Measurements from ENCODE around the gene ODAD4.

Gene ODAD4

DNA sequence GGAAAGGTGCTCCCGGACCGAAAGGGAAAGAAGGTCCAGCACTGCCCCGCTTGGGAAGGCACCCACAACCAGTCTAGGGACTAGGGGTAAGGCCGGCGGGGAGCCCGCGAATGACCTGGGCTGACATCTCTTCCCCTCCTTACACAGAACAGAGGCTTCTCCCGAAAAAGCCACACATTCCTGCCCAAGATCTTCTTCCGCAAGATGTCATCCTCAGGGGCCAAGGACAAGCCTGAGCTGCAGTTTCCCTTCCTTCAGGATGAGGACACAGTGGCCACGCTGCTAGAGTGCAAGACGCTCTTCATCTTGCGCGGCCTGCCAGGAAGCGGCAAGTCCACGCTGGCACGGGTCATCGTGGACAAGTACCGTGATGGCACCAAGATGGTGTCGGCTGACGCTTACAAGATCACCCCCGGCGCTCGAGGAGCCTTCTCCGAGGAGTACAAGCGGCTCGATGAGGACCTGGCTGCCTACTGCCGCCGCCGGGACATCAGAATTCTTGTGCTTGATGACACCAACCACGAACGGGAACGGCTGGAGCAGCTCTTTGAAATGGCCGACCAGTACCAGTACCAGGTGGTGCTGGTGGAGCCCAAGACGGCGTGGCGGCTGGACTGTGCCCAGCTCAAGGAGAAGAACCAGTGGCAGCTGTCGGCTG is 37.6 kb downstream of the ODAD4 start:
- H3K4me1 ChIP-seq (ENCODE audit: control insufficient read depth, insufficient read depth, low read length, poor library complexity, severe bottlenecking) = peaks cover 22% of the 10 kb centered on the region
- no peak overlapping the region for H3K27ac ChIP-seq (ENCODE audit: insufficient read depth, low read length, poor library complexity, severe bottlenecking)
- DNase-seq = no peak

DNA sequence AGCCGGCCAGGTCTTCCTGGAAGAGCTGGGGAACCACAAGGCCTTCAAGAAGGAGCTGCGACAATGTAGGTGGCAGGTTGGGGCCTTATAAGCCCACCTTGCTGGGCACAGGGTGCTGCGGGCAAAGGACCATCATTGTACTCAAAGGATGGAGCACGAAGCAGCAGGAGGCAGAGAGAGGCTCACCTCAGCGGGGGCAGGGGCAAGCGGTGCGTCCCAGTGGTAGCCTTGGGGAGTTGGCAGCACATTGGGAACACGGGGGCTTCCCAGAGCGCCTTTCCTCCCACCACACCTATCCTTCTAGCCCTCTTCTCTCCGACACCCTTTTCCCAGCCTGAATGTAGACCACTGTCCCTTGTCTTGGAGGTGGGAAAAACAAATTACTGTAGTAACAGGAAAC is 38.3 kb downstream of the ODAD4 start:
- Histone ChIP-seq H3K9me3 (ENCODE audit: control insufficient read depth, low read length) (no peaks in the 10 kb centered on the region), H3K27me3 (replicated peaks; ENCODE audit: control insufficient read depth, insufficient read depth, low read length, poor library complexity, severe bottlenecking) (no peaks in the 10 kb centered on the region), H3K4me3 (ENCODE audit: insufficient read depth, low read depth, low read length, poor library complexity, severe bottlenecking) (no peak overlapping the region), H3K36me3 (ENCODE audit: control insufficient read depth, insufficient read depth, low read length) (peaks cover 26% of the 10 kb centered on the region), H3K27ac (ENCODE audit: insufficient read depth, low read length, poor library complexity, severe bottlenecking) (no peak overlapping the region), H3K4me1 (ENCODE audit: control insufficient read depth, insufficient read depth, low read length, poor library complexity, severe bottlenecking) (peaks cover 22% of the 10 kb centered on the region)
- no peak for DNase-seq

More for the DNA sequence above, 37.6 kb downstream of the ODAD4 start:
- Histone ChIP-seq H3K27me3 (replicated peaks; ENCODE audit: control insufficient read depth, insufficient read depth, low read length, poor library complexity, severe bottlenecking) (no peaks in the 10 kb centered on the region), H3K36me3 (ENCODE audit: control insufficient read depth, insufficient read depth, low read length) (peaks cover 20% of the 10 kb centered on the region), H3K9me3 (ENCODE audit: control insufficient read depth, low read length) (no peaks in the 10 kb centered on the region), H3K4me3 (ENCODE audit: insufficient read depth, low read depth, low read length, poor library complexity, severe bottlenecking) (no peak overlapping the region)

DNA sequence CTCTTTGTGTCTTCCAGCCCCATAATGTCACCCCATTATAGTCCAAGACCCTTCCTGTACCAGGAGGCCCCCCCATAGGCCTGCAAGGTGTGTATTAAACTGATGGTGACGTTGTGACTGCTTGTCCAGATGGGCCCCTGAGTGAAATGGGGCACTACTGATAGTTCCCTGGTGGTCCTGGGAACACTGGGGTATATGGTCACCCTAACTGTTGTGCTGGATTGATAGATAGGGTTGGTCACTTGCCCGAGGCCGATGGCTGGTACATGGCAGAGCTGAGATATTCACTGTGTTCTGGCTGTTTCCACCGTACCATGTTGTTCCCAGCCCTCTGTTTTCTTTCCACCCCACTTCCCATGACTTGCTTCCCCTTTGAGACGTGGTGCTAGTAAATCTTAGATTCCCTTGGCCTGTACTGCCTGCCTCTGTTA is 40.5 kb downstream of the ODAD4 start:
- DNase-seq = no peak
- Histone ChIP-seq H3K27me3 (replicated peaks; ENCODE audit: control insufficient read depth, insufficient read depth, low read length, poor library complexity, severe bottlenecking) (no peaks in the 10 kb centered on the region), H3K9me3 (ENCODE audit: control insufficient read depth, low read length) (no peaks in the 10 kb centered on the region), H3K4me3 (ENCODE audit: insufficient read depth, low read depth, low read length, poor library complexity, severe bottlenecking) (no peak overlapping the region), H3K27ac (ENCODE audit: insufficient read depth, low read length, poor library complexity, severe bottlenecking) (no peak overlapping the region), H3K36me3 (ENCODE audit: control insufficient read depth, insufficient read depth, low read length) (peaks cover 48% of the 10 kb centered on the region), H3K4me1 (ENCODE audit: control insufficient read depth, insufficient read depth, low read length, poor library complexity, severe bottlenecking) (peaks cover 17% of the 10 kb centered on the region)

DNA sequence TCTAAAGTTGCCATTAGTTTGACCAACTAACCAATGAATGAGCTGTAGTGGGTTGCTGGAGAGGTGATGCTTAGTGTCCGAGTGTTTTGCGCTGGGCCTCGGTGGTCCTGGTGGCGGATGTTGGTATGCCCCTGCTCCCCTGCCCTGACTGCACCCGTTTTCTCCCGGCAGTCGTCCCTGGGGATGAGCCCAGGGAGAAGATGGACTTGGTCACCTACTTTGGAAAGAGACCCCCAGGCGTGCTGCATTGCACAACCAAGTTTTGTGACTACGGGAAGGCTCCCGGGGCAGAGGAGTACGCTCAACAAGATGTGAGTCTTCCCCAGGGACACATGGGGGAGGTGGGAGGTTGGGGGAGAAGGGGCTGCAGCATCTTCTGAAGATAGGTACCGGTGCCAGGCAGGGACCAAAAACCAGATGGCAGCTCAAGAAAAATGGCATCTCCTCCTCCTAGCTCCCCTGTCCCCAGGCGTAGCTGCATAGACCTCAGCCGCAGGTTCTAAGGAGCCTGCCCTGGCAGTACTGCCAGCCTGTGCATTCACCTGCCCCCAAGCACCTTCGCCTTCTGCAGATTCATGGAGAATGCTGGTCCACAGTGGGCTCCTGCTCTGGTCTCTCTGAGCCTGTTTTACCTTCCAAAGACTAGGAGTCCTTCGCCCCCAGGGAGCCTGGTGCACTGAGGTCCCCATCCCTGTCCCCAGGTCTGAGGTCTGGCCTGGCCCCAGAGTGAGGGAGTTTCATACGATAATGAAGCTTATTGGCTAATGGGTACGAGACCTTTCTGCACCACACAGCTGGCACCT is 41.5 kb downstream of the ODAD4 start:
- Histone ChIP-seq H3K27me3 (replicated peaks; ENCODE audit: control insufficient read depth, insufficient read depth, low read length, poor library complexity, severe bottlenecking) (no peaks in the 10 kb centered on the region), H3K4me3 (ENCODE audit: insufficient read depth, low read depth, low read length, poor library complexity, severe bottlenecking) (no peak overlapping the region), H3K4me1 (ENCODE audit: control insufficient read depth, insufficient read depth, low read length, poor library complexity, severe bottlenecking) (peaks cover 15% of the 10 kb centered on the region), H3K27ac (ENCODE audit: insufficient read depth, low read length, poor library complexity, severe bottlenecking) (no peak overlapping the region), H3K36me3 (ENCODE audit: control insufficient read depth, insufficient read depth, low read length) (peaks cover 58% of the 10 kb centered on the region), H3K9me3 (ENCODE audit: control insufficient read depth, low read length) (no peaks in the 10 kb centered on the region)
- no peak for DNase-seq

DNA sequence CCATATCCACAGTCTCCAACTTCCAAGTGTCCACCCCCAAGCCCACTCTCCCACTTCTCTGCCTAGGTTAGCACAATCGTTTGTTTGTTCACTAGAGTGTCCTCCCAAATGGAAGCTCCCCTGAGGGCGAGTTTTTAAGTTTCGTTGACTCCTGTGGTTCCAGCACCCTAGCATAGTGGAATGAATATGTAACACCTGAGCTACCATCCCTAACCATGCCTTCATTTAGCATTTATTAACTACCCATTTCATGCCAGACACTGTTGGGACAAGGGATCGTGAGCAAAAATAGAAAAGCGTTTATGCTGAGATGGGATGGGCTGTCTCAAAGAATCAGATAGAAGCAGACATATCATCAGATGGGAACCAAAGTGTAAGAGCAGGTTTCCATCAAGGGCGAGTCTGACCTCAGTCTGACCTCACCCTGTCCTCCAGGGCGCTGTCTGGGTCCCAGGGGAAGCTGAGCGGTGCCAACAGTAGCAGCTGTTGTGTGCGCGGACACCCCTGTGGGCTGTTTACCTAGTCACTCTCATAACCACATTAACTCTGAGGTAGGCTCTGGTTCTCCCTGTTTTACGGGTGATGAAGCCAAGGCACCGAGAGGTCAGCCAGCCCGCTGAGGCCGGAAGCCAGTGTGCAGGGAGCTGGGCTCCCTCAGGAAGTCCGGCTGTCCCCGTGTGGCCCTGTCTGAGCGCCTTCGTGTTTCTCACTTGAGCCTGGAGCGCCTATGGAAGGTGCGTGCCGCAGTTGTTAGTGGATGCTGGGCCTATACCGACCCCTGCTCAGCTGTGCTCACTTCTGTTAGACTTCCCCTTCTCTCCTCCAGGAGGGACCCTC is 42.4 kb downstream of the ODAD4 start:
- DNase-seq = no peak
- H3K4me1 ChIP-seq (ENCODE audit: control insufficient read depth, insufficient read depth, low read length, poor library complexity, severe bottlenecking) = peaks cover 8% of the 10 kb centered on the region
- no peaks in the 10 kb centered on the region for H3K27me3 ChIP-seq (replicated peaks; ENCODE audit: control insufficient read depth, insufficient read depth, low read length, poor library complexity, severe bottlenecking)
- no peaks in the 10 kb centered on the region for H3K9me3 ChIP-seq (ENCODE audit: control insufficient read depth, low read length)
- peaks cover 67% of the 10 kb centered on the region for H3K36me3 ChIP-seq (ENCODE audit: control insufficient read depth, insufficient read depth, low read length)
- no peak overlapping the region for H3K4me3 ChIP-seq (ENCODE audit: insufficient read depth, low read depth, low read length, poor library complexity, severe bottlenecking)
- H3K27ac ChIP-seq (ENCODE audit: insufficient read depth, low read length, poor library complexity, severe bottlenecking) = no peak overlapping the region

DNA sequence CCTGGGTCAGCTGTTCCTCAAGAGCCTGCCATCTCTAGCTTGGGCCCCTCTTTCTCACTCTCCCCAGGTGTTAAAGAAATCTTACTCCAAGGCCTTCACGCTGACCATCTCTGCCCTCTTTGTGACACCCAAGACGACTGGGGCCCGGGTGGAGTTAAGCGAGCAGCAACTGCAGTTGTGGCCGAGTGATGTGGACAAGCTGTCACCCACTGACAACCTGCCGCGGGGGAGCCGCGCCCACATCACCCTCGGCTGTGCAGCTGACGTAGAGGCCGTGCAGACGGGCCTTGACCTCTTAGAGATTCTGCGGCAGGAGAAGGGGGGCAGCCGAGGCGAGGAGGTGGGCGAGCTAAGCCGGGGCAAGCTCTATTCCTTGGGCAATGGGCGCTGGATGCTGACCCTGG is 43.0 kb downstream of the ODAD4 start:
- no peaks in the 10 kb centered on the region for H3K9me3 ChIP-seq (ENCODE audit: control insufficient read depth, low read length)
- H3K36me3 ChIP-seq (ENCODE audit: control insufficient read depth, insufficient read depth, low read length) = peaks cover 72% of the 10 kb centered on the region
- no peak overlapping the region for H3K4me3 ChIP-seq (ENCODE audit: insufficient read depth, low read depth, low read length, poor library complexity, severe bottlenecking)
- H3K27ac ChIP-seq (ENCODE audit: insufficient read depth, low read length, poor library complexity, severe bottlenecking) = no peak overlapping the region
- no peak for DNase-seq
- H3K27me3 ChIP-seq (replicated peaks; ENCODE audit: control insufficient read depth, insufficient read depth, low read length, poor library complexity, severe bottlenecking) = no peaks in the 10 kb centered on the region
- H3K4me1 ChIP-seq (ENCODE audit: control insufficient read depth, insufficient read depth, low read length, poor library complexity, severe bottlenecking) = peaks cover 5% of the 10 kb centered on the region

DNA sequence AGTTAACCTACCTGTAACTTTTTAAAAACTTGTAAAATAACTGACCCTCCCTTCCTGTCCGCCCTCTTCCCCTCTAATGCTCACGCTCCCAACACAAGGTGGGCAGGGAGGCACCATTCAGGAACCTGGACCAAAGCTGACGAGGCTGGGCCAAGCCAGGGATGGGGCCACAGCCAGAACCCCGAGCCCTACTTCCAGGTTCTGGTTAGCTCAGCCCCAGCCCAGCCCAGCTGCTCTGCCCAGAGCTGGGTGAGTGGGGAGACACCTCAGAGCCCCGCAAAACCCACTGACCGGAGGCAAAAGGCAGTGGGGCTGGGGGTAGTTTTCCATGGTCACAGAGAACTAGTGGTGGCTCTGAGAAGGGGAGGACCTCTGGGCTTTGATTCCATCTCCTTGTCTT is 43.6 kb downstream of the ODAD4 start:
- Histone ChIP-seq H3K9me3 (ENCODE audit: control insufficient read depth, low read length) (no peaks in the 10 kb centered on the region), H3K27me3 (replicated peaks; ENCODE audit: control insufficient read depth, insufficient read depth, low read length, poor library complexity, severe bottlenecking) (no peaks in the 10 kb centered on the region), H3K36me3 (ENCODE audit: control insufficient read depth, insufficient read depth, low read length) (peaks cover 73% of the 10 kb centered on the region), H3K27ac (ENCODE audit: insufficient read depth, low read length, poor library complexity, severe bottlenecking) (no peak overlapping the region), H3K4me1 (ENCODE audit: control insufficient read depth, insufficient read depth, low read length, poor library complexity, severe bottlenecking) (peaks cover 5% of the 10 kb centered on the region), H3K4me3 (ENCODE audit: insufficient read depth, low read depth, low read length, poor library complexity, severe bottlenecking) (no peak overlapping the region)
- DNase-seq = no peak

DNA sequence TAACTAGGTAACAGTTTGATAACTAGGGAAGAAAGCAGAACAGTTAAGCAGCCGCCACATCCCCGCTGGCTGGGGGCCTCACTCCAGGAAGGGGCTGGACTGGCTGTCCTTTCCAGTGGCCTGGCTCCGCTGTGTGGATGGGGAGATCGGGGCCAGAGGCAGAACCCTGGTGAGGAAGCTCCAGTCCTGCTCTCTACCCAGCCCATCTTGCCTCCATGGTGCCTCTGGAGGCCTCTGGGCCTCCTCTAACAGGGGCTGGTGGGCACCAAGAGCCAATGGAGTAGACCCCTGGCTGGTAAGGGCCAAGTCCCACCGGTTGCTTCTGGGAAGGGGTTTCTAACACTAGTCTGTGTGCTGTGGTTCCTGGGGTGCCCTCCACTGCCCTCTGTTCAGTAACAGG is 44.2 kb downstream of the ODAD4 start:
- H3K9me3 ChIP-seq (ENCODE audit: control insufficient read depth, low read length) = no peaks in the 10 kb centered on the region
- H3K36me3 ChIP-seq (ENCODE audit: control insufficient read depth, insufficient read depth, low read length) = peaks cover 74% of the 10 kb centered on the region
- DNase-seq = no peak
- no peak overlapping the region for H3K27ac ChIP-seq (ENCODE audit: insufficient read depth, low read length, poor library complexity, severe bottlenecking)
- no peaks in the 10 kb centered on the region for H3K27me3 ChIP-seq (replicated peaks; ENCODE audit: control insufficient read depth, insufficient read depth, low read length, poor library complexity, severe bottlenecking)
- no peak overlapping the region for H3K4me3 ChIP-seq (ENCODE audit: insufficient read depth, low read depth, low read length, poor library complexity, severe bottlenecking)
- peaks cover 5% of the 10 kb centered on the region for H3K4me1 ChIP-seq (ENCODE audit: control insufficient read depth, insufficient read depth, low read length, poor library complexity, severe bottlenecking)

DNA sequence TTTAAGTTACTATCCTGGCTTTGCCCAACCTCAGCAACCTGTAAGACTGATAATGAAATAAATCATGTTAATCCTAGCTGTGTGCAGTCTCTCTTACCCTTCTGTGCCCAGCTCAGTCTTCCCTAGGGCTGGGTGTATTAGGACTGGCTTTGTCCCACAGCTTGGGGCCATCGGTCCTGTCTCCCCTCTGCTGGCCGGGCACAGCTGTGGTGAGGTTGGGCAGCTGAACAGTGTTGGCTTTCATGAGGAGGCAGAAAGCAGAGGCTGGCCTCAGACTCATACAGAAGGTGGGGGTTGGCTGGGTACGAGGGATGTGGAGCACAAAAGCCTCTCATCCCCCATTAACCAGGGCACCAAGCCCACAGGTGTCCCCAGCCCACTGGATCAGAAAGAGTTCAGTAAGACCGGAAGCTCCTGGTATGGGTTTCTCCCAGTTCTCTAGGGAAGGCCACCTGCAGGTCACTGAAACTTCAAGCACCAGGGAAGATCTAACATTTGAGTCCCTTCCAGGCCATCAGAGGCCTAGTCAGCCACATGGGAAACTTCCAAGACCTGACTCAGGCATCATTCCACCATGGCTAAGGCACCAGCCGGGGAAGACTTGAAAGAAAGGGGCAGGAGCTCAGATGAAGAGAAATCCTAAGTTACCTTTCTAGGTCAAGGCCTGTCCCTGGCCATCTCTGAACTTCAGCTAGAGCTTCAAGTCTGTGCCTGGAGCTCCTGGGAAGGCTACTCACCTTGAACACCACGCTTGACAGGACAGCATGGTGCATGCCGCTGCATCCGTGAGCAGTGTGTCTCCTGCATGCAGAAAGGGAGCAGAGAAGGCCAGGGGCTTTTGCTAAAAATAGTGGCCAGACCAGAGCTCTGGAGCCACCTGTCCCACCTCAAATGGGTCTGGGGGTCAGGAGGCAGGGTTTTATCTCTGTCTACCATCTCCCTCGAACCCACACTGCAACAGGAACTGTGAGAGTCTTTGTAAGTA is 45.0 kb downstream of the ODAD4 start:
- Histone ChIP-seq H3K4me1 (ENCODE audit: control insufficient read depth, insufficient read depth, low read length, poor library complexity, severe bottlenecking) (peaks cover 5% of the 10 kb centered on the region), H3K36me3 (ENCODE audit: control insufficient read depth, insufficient read depth, low read length) (peaks cover 79% of the 10 kb centered on the region), H3K9me3 (ENCODE audit: control insufficient read depth, low read length) (no peaks in the 10 kb centered on the region), H3K27me3 (replicated peaks; ENCODE audit: control insufficient read depth, insufficient read depth, low read length, poor library complexity, severe bottlenecking) (no peaks in the 10 kb centered on the region), H3K27ac (ENCODE audit: insufficient read depth, low read length, poor library complexity, severe bottlenecking) (no peak overlapping the region), H3K4me3 (ENCODE audit: insufficient read depth, low read depth, low read length, poor library complexity, severe bottlenecking) (no peak overlapping the region)
- DNase-seq = no peak

All from effector memory CD4-positive, alpha-beta T cell (primary cell).